ENCODE results near the gene OR5K2. TPM values are rescaled to one million over a fixed set of nuclear protein-coding genes. Genes with fewer than 3 reads are reported as not detected.

The OR5K2 gene
- total RNA-seq, 4 donors from 2014 or later, result not detected

- ATAC-seq, result no peak
- TF ChIP-seq CTCF (IDR thresholded peaks at IDR 0.05 in 4 of 5, conservative IDR thresholded peaks at IDR 0.05 in 1 of 5) (no peak), POLR2A (IDR thresholded peaks at IDR 0.05) (no peak)
- no peak for DNase-seq
- no peaks in the 10 kb centered on the region for H3K36me3 ChIP-seq
- H3K4me1 ChIP-seq, result no peaks in the 10 kb centered on the region
- in situ Hi-C loops (cut with MboI; ENCODE audit: low sequenced_read_pairs in 4 of 4) (loop anchor here in 1 of 4 donors (25.0 kb wide), 1 partner anchor 95 kb away; the partner anchor contains the start of gene OR5K4), intact Hi-C loops (cut with DNase I; ENCODE audit: low total_unique reads) (no loop called here)
- H3K27me3 ChIP-seq, result no peaks in the 10 kb centered on the region
- no peak overlapping the region for H3K4me3 ChIP-seq
- H3K27ac ChIP-seq, result no peak overlapping the region
- no peaks in the 10 kb centered on the region for H3K9me3 ChIP-seq
Observed at GRCh38 chr3:98457543-98457942, 39.9 kb upstream of the OR5K2 start.

- no peak for DNase-seq
- Histone ChIP-seq H3K4me1 (no peaks in the 10 kb centered on the region), H3K9me3 (no peaks in the 10 kb centered on the region), H3K36me3 (no peaks in the 10 kb centered on the region), H3K4me3 (no peak overlapping the region), H3K27me3 (no peaks in the 10 kb centered on the region), H3K27ac (no peak overlapping the region)
- in situ Hi-C loops (cut with MboI; ENCODE audit: low sequenced_read_pairs in 4 of 4), result loop anchor here in 1 of 4 donors (25.0 kb wide), 1 partner anchor 98 kb away; the partner anchor contains the start of gene OR5K4
- intact Hi-C loops (cut with DNase I; ENCODE audit: low total_unique reads), result no loop called here
- ATAC-seq, result no peak
- no peak for TF ChIP-seq CTCF (IDR thresholded peaks at IDR 0.05 in 4 of 5, conservative IDR thresholded peaks at IDR 0.05 in 1 of 5)
- no peak for TF ChIP-seq POLR2A (IDR thresholded peaks at IDR 0.05)
Observed at GRCh38 chr3:98460220-98460619, 37.3 kb upstream of the OR5K2 start.

- DNase-seq (no peak), ATAC-seq (no peak)
- H3K27ac ChIP-seq, result no peak within 1 kb of the TSS
- in situ Hi-C loops (cut with MboI; ENCODE audit: low sequenced_read_pairs in 4 of 4), result loop anchor here in 1 of 4 donors (25.0 kb wide), 1 partner anchor 101 kb away; the partner anchor contains the start of gene OR5K4
- no peak within 1 kb of the TSS for H3K4me3 ChIP-seq
- H3K27me3 ChIP-seq, result no peaks in the 10 kb centered on the region
- no peak for TF ChIP-seq POLR2A (IDR thresholded peaks at IDR 0.05)
- TF ChIP-seq CTCF (IDR thresholded peaks at IDR 0.05 in 4 of 5, conservative IDR thresholded peaks at IDR 0.05 in 1 of 5), result no peak
- H3K9me3 ChIP-seq, result no peaks in the 10 kb centered on the region
- no peaks in the 10 kb centered on the region for H3K4me1 ChIP-seq
- no peaks in the 10 kb centered on the region for H3K36me3 ChIP-seq
- intact Hi-C loops (cut with DNase I; ENCODE audit: low total_unique reads), result no loop called here
Observed at GRCh38 chr3:98462901-98463300, 34.6 kb upstream of the OR5K2 start, which contains the start of gene OR5K1. TSS of gene OR5K1 (plus strand) at chr3:98463201. CDS start at chr3:98469577, 6,376 bp downstream.

- in situ Hi-C loops (cut with MboI; ENCODE audit: low sequenced_read_pairs in 4 of 4), result no loop called here
- TF ChIP-seq CTCF (IDR thresholded peaks at IDR 0.05 in 4 of 5, conservative IDR thresholded peaks at IDR 0.05 in 1 of 5), result no peak
- no peak for TF ChIP-seq POLR2A (IDR thresholded peaks at IDR 0.05)
- H3K4me1 ChIP-seq, result no peaks in the 10 kb centered on the region
- no peak overlapping the region for H3K27ac ChIP-seq
- H3K36me3 ChIP-seq, result no peaks in the 10 kb centered on the region
- no peak for ATAC-seq
- H3K9me3 ChIP-seq, result peaks cover 0 to 4% (median 0%) of the 10 kb centered on the region in 3 donors
- no peaks in the 10 kb centered on the region for H3K27me3 ChIP-seq
- DNase-seq, result no peak
- no peak overlapping the region for H3K4me3 ChIP-seq
- intact Hi-C loops (cut with DNase I; ENCODE audit: low total_unique reads), result no loop called here
Observed at GRCh38 chr3:98482717-98483482, 14.6 kb upstream of the OR5K2 start.
